IPS-NIHi7 (cell line): ENCODE measurements around the gene ELOVL2.
"Not testable (repeated sequence)": the region's sequence is repeated elsewhere in the genome, so short reads cannot be mapped to it uniquely, and the experiment has no call there.

Source experiments
- DNase-seq: peaks from one replicate; pipeline ENCODE4 v3.0.0; 2012; ENCODE audit warnings: mixed read lengths; ENCODE audit errors: extremely low spot score

ELOVL2 gene

DNA sequence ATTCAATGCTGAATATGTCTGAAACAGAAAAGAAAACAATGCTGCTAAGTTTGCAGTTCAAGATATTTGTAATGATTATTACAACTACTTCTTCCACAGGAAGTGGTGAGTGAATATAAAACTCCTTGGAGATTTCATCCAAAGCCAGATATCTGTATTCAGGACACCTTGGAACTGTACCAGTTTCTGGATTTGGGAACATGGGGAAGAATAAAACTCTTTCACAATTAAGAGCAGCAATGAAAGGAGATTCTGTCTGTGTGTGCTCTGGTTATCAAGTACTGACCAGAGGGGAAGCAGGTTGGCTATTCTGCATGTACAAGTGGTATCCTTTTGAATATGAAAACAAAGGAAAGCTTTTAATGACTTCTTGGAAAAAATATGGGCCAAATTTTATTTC lies 21.1 kb downstream of the ELOVL2 start:
- DNase-seq, result no peak

DNA sequence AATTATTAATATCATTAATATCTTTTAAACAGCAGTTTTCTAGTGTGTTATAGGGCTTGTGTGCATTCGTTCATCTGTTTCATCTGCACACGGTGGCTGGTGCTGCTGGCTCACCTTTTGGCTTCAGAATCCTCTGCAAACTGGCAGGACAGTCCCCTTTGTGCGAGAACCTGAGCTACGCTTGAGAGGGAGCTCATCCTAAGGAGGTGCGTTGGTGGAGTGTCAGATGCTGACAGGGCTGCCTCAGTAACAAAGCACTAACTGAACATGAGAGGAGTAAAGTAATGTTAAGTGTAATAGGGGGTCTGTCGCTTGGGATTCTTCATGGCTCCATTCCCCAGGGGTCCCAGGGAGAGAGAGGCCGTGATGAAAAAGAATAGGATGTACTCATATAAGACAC lies 22.4 kb downstream of the ELOVL2 start:
- no peak for DNase-seq

DNA sequence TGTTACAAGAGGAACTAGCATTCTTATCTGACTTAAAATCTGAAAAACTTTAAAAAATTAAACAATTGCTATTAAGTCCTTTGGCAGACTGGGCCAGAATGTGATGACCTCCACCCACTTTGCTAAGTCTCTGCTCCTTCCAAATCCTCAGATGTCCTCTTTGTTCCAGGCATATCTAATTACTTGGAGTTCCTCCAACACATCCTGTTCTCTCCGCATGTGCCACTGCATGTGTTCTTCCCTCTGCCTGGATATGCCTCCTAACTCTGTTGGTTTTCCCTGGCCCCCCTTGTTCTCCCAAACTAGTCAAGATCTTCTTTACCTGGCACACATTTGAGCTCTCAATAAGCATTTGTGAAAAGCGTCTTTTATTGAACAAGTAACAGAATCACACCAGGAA lies 23.1 kb downstream of the ELOVL2 start:
- DNase-seq, result no peak

- no peak for DNase-seq
These were observed 25.9 kb downstream of the ELOVL2 start for GRCh38 chr6:11018225-11018624.

DNA sequence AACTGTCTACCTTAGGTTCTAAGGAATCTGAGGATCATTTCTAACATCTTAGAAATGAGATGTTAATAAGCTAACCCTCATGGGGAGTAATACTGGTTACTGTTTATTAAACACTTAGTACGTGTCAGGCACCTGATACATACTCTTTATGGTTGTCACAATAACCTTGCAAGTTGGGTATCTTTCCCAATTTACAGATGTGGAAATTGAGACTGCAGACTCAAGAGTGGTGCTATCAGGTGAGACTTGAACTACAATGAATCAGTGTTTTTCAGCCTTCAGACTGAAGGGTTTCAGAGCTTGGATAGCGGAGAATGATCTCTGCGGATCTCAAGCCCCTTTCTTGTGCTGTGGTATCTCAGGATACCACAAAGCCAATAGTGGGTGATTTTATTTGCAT lies 27.0 kb downstream of the ELOVL2 start:
- DNase-seq, result no peak

GRCh38 chr6:11016452-11016851 lies 27.7 kb downstream of the ELOVL2 start:
- DNase-seq, result no peak

DNA sequence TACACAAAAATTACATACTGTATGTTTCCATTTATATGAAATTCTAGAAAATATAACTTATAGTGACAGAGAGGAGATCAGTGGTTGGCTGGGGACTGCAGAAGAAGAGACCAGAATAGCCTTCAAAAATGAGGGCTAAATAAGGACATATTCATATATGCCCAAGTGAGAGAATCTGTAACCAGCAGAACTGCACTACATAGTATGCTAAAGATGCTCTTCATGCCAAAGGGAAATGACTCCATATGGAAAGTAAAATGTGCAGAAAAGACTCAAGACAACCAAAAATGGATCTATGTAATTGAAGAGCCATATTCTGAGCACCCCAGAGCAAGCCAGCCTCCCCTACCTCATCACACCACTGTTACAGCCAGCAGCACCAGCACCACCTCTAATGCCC lies 29.0 kb downstream of the ELOVL2 start:
- no peak for DNase-seq

GRCh38 chr6:11013721-11014070 lies 30.4 kb downstream of the ELOVL2 start:
- no peak for DNase-seq

DNA sequence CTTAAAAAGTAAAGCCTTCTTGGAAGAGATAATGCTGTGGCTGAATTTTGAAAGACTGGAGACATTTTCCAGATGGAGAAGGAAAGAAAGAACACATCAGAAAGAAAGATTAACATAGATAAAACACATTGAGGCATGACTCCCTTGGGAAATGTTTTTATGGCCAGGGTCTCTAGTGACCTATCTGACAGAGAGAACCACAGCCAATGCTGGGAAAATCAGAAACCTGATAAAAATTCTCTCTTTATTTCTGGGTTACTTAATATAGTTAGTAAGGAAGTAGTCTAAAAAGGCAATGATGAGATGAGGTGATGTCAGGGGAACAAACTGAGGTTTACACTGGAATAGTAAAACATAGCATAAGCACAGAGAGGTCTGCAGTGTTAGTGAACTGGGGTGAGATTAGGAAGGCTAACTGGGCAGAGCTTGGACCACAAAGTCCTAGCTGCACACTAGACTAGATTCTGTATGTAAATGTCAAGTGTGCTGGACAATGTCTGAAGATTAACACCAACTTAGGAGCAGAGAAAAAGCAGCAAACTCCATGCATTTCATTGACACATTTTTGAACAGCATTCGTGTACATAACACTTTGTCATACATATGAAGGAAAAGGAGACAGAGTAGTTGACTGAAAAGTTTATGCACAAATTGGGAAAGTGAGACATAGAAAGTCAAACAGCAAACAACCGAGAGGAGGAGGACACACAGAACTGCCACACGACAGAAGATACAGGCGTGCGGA lies 31.0 kb downstream of the ELOVL2 start:
- DNase-seq, result no peak

- DNase-seq, result no peak
These were observed 31.8 kb downstream of the ELOVL2 start for GRCh38 chr6:11012295-11012754.

DNA sequence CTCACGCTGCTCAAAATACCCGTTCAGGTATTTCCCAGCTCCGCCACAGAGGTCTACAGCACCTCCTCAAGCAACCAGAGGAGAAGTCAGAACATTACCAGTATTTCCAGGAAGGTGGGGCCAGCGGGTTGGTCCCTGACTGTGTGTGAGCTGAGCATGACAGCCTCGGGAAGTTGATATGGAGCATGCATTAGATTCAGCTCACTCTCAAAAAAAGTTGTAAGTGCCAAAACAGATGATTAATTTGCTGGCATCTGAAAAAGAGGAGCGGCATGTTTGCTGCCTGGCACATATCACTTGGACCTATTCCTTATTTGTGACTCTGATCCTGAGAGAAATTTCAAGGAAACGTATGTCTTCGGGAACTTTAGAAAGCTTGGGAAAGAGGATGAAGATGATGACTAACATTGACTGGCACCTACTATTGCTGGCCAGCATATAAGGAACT lies 32.3 kb downstream of the ELOVL2 start:
- peak; percentile 64 for DNase-seq

- DNase-seq, result peak; percentile 47
These were observed 34.8 kb downstream of the ELOVL2 start for GRCh38 chr6:11009353-11009752.

GRCh38 chr6:11008821-11009220 lies 35.3 kb downstream of the ELOVL2 start:
- no peak for DNase-seq

- no peak for DNase-seq
These were observed 36.1 kb downstream of the ELOVL2 start for GRCh38 chr6:11007715-11008608.

DNA sequence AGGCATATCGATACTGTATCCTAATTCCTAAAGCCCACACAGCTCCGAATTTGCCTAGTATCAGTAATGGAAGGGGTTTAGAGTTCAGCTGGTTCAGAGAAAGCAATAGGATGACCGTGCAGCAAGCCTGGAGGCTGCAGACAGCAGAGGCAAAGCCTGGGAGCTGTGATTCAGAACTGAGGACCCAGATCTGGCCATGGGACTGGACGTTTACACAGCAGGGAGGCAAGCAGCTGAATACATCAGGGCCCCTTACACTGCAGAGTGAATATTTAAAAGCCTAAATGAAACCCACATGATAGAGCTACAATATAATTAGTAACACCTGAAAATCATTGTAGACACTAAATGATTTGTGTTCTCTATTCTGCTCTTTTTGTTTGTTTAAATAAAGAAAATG lies 38.0 kb downstream of the ELOVL2 start:
- no peak for DNase-seq

GRCh38 chr6:11003297-11003696 lies 40.8 kb downstream of the ELOVL2 start:
- DNase-seq, result not testable (repeated sequence)

- DNase-seq, result no peak
These were observed 41.9 kb downstream of the ELOVL2 start for GRCh38 chr6:11002176-11002575.

DNA sequence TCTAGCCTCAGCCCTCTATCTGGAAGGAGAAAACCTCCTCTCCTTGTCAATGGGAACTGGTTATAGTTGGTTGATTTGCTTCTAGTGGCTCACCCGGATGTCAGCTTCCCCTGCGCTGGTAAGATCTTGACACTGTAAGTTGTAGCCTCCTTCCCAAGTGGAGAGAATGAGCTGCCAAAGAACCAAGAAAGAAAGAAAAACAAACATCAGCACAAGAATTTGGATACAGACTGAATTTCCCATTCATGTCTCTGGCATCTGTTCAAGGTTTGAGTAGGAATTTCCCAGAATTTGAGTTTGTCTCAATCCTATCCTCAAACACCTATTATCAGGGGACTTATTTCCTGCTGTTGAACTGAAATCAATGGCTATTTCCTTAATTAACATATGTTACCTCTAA lies 44.1 kb downstream of the ELOVL2 start:
- no peak for DNase-seq

- no peak for DNase-seq
These were observed 48.9 kb downstream of the ELOVL2 start for GRCh38 chr6:10995114-10995707.

GRCh38 chr6:10993896-10994295 lies 50.2 kb downstream of the ELOVL2 start:
- DNase-seq, result no peak

DNA sequence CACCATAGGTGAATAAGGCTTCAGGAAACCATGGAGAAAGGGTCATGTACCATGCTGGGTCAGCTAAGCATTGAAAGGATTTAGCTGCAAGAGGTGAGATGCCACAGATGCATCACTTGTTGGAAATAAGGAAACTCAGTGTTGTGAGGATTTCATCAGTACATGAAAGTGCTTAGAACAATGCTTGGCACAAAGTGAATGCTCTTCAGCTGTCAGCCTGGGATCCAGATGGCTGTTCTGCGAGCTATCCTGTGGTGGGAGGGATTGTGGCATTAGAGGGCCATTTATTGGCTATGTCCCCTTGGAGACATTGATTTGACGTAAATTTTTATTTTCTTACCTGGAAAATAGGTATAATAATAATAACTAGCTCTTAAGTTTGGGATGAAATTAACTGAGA lies 53.0 kb downstream of the ELOVL2 start:
- no peak for DNase-seq

DNA sequence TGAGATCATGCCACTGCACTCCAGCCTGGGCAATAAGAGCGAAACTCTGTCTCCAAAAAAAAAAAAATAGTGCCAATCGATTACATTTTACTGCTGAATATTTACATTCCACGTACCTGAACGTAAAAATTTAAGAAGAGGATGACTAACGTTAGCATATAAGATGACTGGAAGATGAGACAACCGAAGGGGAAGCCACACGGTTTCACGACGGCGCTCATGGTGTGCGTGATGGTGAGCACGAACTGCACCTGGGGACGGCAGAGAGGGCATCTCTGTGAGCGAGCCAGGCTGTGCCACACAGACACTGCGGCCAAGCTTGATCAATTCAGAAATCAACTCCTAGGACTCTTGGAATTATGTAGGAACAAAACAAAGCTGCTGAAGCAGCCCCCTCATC lies 54.5 kb downstream of the ELOVL2 start:
- DNase-seq, result no peak

- not testable (repeated sequence) for DNase-seq
These were observed 59.1 kb downstream of the ELOVL2 start for GRCh38 chr6:10984959-10985358.
